Islet precursor cell (in vitro differentiated cells): ENCODE data around the gene TLCD3A.
"Not testable (repeated sequence)": the region's sequence is repeated elsewhere in the genome, so short reads cannot be mapped to it uniquely, and the experiment has no call there.

Experiments
- DNase-seq: peaks from one replicate; pipeline ENCODE4 v3.0.0-alpha.2; 2018

The TLCD3A gene

DNA sequence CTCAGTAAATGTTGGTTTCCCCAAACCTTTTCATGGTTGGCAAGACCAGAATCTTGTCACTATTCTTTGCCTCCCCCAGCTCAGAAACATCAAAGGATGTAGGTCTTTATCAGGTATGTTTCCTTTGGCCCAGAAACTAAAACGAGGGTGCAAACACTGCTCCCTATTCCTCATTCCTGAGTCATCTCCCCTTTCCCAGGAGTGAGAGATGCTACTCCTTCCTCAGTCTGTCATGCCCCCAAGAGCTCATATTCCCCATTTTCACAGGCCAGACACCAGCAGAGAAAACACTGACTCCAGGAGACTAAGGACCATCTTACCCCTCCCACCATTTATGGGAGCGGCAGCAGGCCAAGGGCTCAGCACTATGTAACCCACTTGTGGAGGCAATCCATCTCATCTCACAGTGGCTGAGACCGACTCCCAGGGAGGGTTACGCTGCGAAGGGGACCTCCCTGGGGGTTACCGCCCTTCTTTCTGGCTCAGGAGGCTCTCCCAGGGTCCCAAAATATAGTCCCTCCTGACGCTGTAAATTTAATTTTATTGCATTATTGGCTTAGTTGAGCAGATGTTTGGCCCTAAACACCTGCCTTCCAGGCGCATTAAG lies 18.1 kb downstream of the TLCD3A start:
- DNase-seq, result no peak

DNA sequence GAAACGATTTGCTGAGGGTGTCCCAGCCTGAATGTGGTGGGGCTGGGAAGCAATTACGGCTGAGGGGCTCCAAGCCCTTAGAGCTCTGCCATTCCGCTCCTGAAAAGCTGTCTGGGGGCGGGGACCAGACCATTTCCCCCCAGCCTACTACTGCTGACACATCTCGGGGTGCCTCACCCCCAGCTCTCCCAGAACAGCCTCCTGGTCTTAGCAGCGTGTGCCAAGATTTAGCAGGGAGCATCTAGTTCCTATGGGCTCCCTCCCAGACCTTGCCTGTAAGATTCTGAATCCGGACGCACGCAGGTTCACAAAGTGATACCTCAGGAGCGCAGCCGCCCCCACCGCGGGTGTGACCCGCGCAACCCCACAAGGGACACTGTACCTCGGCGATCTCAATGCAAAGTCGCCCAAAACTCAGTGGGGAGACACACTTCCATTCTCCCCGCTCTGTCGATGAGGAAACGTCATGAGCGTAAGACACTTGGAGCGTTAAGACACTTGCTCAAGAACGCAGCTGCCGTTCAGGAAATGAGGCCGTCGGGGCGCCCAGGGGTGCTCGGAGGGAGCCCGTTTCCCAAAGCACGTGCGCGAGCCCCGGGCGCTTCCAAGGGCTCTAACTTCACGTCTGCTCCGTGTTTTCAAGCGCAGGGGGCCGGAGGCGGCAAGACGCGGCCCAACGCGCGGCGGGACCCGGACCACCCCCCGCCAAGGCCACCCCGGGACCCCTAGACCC lies 19.0 kb downstream of the TLCD3A start:
- DNase-seq, result no peak

DNA sequence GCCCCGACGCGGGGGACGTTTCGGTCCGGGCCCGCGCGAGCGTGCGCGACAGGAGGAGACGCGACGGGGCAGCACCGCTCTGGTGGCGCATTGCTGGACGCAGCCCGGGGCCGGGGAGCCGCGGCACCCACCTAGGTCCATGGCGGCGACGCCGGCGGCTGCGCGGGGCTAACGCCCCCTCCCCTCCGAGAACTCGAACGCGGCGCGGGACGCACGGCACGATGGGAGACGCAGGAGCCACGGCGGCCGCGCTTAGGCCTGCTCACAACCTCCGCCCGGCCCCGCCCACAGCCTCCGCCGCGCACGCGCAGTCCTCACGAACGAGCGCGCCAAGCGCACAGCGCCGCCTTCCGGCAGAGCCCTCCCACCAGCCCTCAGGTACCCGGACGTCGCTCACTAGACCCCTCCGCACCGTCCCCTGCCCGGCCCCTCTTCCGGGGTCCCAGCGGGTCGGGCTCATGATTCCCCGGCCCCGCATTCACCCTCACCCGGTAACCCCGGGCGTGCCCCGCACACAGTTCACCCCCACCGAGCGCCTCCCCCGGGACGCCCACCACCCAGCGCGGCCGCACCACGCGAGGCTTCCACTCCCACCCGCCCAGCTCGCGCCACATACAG lies 19.7 kb downstream of the TLCD3A start, which contains the start of gene GEMIN4:
GEMIN4 (minus strand) TSS at position 263 of the 618 bp plus-strand sequence; CDS start at position 141, 122 bp downstream.
- peak; percentile 98 for DNase-seq

DNA sequence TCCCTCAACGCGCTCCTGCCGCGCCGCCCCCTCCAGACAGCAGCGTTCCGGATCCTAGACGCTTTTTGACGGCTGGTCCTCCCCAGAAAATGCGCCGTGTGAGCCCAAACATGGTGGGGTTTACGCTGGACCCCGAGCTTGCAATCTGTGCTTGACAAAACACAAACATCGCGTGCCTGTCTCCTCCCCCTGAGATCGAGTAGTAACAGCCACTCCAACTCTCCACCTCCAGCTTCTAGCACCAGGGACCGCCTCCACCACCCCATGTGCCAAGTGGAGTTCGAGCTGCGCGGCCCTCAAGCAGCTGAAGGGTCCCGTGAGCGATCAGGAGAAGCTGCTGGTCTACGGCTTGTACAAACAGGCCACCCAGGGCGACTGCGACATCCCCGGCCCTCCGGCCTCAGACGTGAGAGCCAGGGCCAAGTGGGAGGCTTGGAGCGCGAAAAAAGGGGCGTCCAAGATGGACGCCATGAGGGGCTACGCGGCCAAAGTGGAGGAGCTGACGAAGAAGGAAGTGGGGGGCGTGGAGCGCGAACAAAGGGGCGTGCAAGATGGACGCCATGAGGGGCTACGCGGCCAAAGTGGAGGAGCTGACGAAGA lies 20.3 kb downstream of the TLCD3A start:
- DNase-seq, result peak; percentile 78

DNA sequence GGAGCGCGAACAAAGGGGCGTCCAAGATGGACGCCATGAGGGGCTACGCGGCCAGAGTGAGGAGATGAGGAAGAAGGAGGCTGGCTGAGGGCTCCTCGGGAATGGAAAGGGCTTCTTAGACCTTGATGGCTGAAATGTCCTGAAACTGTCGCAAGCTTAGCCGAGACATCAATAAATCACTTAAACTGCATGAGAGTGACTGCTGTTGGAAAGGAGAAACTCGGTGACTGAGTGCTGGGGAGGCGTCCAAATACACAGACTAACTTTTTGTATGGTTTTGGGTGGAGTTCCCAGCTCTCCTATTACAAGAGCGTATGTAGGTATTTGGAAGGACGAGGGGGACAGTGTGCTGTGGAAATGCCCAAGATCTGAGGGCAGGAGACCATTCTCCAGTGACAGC lies 21.0 kb downstream of the TLCD3A start:
- no peak for DNase-seq

- DNase-seq, result not testable (repeated sequence)
These were observed 23.0 kb downstream of the TLCD3A start for GRCh38 chr17:755319-755961.

GRCh38 chr17:756010-756567 lies 23.7 kb downstream of the TLCD3A start:
- DNase-seq, result not testable (repeated sequence)

- DNase-seq, result no peak
These were observed 27.6 kb downstream of the TLCD3A start for GRCh38 chr17:759964-760363.

GRCh38 chr17:760371-760770 lies 28.0 kb downstream of the TLCD3A start:
- DNase-seq, result peak; percentile 25

DNA sequence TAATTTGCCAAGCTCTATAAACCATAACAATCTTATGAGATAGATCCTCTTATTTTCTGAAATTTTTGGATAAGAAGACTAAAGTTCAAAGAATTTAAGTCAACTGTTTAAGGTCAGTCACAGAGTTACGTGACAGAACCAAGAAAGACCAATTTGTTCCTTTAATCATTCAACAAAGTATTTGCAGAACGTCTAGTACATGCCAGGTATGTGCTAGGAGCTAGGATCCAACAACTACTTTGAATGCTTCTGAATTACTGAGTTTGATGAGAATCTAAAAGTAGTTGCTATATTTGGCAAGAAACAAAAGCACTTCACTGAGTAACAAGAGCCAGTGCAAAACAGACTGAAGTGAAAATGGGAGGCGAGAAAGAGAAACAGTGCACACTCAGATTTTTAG lies 34.7 kb downstream of the TLCD3A start:
- no peak for DNase-seq

GRCh38 chr17:773016-773415 lies 40.6 kb downstream of the TLCD3A start:
- DNase-seq, result no peak

GRCh38 chr17:773467-774312 lies 41.3 kb downstream of the TLCD3A start:
- no peak for DNase-seq

DNA sequence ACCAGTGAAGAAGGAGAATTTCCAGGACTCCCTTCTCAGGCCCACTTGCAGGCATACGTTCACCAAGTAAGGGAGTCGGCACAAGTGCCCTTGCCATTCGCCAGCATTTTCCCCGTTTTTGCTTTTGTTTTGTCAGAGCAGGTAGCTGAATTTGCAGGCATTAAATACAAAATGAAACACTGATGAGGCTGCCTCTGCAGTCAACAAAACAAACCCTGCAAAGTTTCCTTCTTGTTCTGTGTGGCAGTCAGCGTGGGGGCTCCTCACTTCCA lies 41.9 kb downstream of the TLCD3A start:
- no peak for DNase-seq

GRCh38 chr17:778096-778495 lies 45.7 kb downstream of the TLCD3A start:
- no peak for DNase-seq

GRCh38 chr17:781805-782731 lies 49.7 kb downstream of the TLCD3A start, which contains the start of the genes GLOD4 and MRM3:
Gene GLOD4 (minus strand): TSS chr17:782280. CDS start chr17:782255, 25 bp downstream.
Gene MRM3 (plus strand): TSS chr17:782353. CDS start chr17:782379, 26 bp downstream.
- DNase-seq, result peak; percentile 96

DNA sequence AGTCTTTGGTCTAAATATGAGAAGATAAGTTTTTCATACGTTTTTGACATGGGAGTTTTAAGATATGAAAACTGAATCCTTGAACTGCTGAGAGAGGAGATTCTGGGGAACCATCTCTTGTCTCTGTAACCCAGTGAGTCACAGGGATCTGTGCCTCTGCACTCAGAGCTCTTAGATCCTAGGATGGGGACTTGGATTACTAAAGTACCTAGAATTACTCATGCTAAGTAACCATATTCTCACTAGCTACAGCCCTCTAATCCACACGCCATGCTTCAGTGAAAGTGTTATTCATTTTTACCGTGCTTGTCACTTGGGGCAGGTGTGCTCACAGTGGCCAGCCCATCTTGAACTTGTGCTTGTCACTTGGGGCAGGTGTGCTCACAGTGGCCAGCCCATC lies 51.7 kb downstream of the TLCD3A start:
- DNase-seq, result no peak

- not testable (repeated sequence) for DNase-seq
These were observed 53.5 kb downstream of the TLCD3A start for GRCh38 chr17:785901-786300.

GRCh38 chr17:787641-788221 lies 55.3 kb downstream of the TLCD3A start:
- DNase-seq, result peak; percentile 50

- DNase-seq, result peak; percentile 60
These were observed 56.2 kb downstream of the TLCD3A start for GRCh38 chr17:788551-788950.

GRCh38 chr17:789160-789840 lies 56.9 kb downstream of the TLCD3A start:
- peak; percentile 43 for DNase-seq
